Stimulated activated CD4-positive, alpha-beta T cell treated with anti-CD3 and anti-CD28 coated beads, Interleukin-15, amount 100 ng/mL, for 48 hours (primary cell): ENCODE data around the gene ALOX15B.

Experiments
- DNase-seq, 2 donors: peaks; one replicate each; pipeline ENCODE4 v3.0.0-alpha.2; 2020; ENCODE audit warnings: low read depth in 2 of 2

Gene ALOX15B

GRCh38 chr17:8038954-8039610, at the start of gene ALOX15B:
TSS of gene ALOX15B (plus strand) at chr17:8039059. CDS start at chr17:8039156, 97 bp downstream.
- DNase-seq: no peak

GRCh38 chr17:7989781-7990655, 48.8 kb upstream of the ALOX15B start:
- DNase-seq: peak; percentile 81 to 93

- no peak for DNase-seq
Measured at GRCh38 chr17:7992516-7992915, 46.3 kb upstream of the ALOX15B start.

- DNase-seq: no peak
Measured at GRCh38 chr17:7992924-7993323, 45.9 kb upstream of the ALOX15B start.

- no peak for DNase-seq
Measured at GRCh38 chr17:7993972-7994589, 44.8 kb upstream of the ALOX15B start.

GRCh38 chr17:7995724-7996123, 43.1 kb upstream of the ALOX15B start:
- no peak for DNase-seq

- peak in 1 of 2 donors; percentile 24 for DNase-seq
Measured at GRCh38 chr17:7997186-7997585, 41.7 kb upstream of the ALOX15B start.

- DNase-seq: no peak
Measured at GRCh38 chr17:8001976-8002720, 36.7 kb upstream of the ALOX15B start, which contains the start of gene GUCY2D. TSS of gene GUCY2D (plus strand) at chr17:8002615. CDS start at chr17:8003048, 433 bp downstream.

- DNase-seq: no peak
Measured at GRCh38 chr17:8002721-8003593, 35.9 kb upstream of the ALOX15B start.

GRCh38 chr17:8003594-8004181, 35.2 kb upstream of the ALOX15B start:
- no peak for DNase-seq

GRCh38 chr17:8004899-8005298, 34.0 kb upstream of the ALOX15B start:
- no peak for DNase-seq

GRCh38 chr17:8005357-8005756, 33.5 kb upstream of the ALOX15B start:
- no peak for DNase-seq

- no peak for DNase-seq
Measured at GRCh38 chr17:8005967-8006730, 32.7 kb upstream of the ALOX15B start.

GRCh38 chr17:8006836-8007680, 31.8 kb upstream of the ALOX15B start:
- no peak for DNase-seq

GRCh38 chr17:8007836-8008235, 31.0 kb upstream of the ALOX15B start:
- no peak for DNase-seq

GRCh38 chr17:8012045-8012580, 26.7 kb upstream of the ALOX15B start:
- no peak for DNase-seq

- no peak for DNase-seq
Measured at GRCh38 chr17:8012996-8013640, 25.7 kb upstream of the ALOX15B start.
